GM12873 (cell line): ENCODE results near the gene PLA2G4B.

Experiments
- TF ChIP-seq, protein P1 (sequence below): IDR thresholded peaks from 2 replicates; pipeline ENCODE4 v1.5.1; 2012; ENCODE audit warnings: low read depth, mild to moderate bottlenecking, moderate library complexity, low read length, control low read depth; ENCODE audit not compliant: insufficient read depth; ENCODE audit errors: missing control alignments

The PLA2G4B gene

GRCh38 chr15:41853831-41854230, 15.2 kb downstream of the PLA2G4B start:
- TF ChIP-seq, protein P1, sequence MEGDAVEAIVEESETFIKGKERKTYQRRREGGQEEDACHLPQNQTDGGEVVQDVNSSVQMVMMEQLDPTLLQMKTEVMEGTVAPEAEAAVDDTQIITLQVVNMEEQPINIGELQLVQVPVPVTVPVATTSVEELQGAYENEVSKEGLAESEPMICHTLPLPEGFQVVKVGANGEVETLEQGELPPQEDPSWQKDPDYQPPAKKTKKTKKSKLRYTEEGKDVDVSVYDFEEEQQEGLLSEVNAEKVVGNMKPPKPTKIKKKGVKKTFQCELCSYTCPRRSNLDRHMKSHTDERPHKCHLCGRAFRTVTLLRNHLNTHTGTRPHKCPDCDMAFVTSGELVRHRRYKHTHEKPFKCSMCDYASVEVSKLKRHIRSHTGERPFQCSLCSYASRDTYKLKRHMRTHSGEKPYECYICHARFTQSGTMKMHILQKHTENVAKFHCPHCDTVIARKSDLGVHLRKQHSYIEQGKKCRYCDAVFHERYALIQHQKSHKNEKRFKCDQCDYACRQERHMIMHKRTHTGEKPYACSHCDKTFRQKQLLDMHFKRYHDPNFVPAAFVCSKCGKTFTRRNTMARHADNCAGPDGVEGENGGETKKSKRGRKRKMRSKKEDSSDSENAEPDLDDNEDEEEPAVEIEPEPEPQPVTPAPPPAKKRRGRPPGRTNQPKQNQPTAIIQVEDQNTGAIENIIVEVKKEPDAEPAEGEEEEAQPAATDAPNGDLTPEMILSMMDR: no peak

DNA sequence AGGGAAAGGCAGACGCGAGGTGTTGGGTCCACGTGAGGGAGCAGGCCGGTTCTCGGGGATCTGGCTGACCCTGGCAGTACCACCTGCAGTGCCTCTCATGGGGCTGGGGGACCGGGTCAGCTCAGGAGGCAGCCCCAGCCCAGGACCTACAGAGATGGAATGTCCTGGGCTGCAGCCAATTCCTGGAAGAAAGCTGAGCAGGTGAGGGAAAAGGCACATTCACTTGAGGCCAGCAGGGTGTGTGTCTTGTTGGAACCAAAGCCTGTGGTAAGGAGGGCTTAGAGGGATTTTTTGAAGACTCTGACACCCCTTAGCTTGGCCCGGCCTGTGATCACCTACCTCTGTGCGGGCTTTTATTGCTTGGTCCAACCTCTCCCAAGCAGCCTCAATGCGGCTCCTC, 15.8 kb downstream of the PLA2G4B start:
- TF ChIP-seq, protein P1: no peak

DNA sequence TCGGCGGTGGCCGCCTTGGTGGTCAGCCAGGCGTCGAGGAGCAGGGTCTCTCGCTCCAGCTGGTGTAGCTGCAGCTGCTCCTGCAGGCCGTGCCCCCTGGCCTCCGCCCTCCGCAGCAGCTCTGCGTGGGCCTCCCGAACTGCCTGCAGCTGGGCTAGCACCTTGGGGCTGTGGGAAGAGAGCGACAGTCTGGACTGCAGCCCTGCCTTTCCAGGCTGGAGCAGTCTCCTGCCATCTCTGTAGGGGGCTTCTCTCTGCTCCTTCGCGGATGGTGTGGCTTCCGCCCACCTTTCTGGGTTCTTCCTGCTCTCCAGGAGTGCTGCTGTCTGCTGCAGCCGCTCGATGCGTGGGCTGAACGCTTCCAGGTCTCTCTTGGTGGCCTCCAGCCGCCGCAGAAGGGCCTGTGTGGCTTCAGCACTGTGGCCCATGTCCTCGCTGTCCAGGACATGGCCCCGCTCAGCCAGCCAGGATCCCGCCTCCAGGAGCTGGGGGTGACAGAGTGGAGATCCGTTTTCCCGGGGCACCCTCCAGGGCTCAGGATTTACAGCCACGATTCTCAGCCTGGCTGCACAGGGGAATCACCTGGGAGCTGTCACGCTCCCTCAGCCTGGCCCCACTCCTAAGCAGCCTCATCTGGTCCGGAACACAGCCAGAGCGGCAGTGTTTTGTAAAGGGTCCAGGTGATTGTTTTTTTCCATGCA, 16.8 kb downstream of the PLA2G4B start:
- TF ChIP-seq, protein P1: no peak

DNA sequence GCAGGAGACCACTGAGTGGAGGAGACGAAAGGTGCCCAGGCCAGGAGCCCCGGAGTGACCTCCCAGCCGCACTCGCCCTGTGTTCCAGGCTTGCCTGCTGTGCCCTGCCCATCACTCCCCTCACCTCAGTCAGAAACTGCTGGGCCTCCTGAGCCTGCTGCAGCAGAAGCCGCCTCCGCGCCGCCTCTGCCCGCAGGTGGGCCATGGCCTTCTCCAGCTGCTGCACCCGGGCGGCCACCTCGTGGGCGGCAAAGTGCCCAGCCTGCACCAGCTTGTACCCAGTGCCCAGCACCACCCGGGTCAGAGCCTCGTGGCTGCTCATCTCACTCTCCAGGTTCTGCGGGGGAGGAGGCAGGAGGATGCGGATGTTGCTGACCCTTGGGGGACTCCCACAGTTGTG, 17.6 kb downstream of the PLA2G4B start:
- TF ChIP-seq, protein P1: no peak

GRCh38 chr15:41856716-41857115, 18.1 kb downstream of the PLA2G4B start:
- TF ChIP-seq, protein P1: no peak

- TF ChIP-seq, protein P1: no peak
These were observed 18.7 kb downstream of the PLA2G4B start for GRCh38 chr15:41857316-41857715.

DNA sequence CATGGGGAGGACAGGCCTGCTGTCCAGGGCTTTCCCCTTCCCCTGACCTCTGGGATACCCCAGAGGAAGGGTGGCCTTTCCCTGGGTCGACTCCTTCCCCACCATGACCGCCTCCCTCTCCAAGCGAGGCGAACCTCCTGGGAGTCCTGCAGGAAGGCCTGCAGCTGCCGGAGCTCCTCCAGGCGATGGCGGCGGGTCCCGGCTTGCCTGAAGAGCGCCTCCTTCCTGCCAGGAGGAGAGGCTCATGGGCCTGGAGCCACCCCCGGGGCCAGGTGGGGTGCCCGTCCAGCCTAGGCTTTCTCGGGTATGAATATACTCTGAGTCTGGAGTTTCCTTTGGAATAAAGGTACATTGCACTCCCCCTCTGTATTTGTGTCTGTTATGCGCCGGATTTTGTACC, 20.1 kb downstream of the PLA2G4B start:
- TF ChIP-seq, protein P1: no peak
